NCI-H460 (cell line): ENCODE measurements around the gene TEC. TPM values are rescaled to one million over a fixed set of nuclear protein-coding genes. Genes with fewer than 3 reads are reported as not detected.
A peak's percentile ranks its signal among the peaks of the same experiment; 100 is the strongest.

Source experiments
- DNase-seq: peaks from one replicate; pipeline ENCODE4 v3.0.0-alpha.2; 2016; ENCODE audit warnings: low read depth; ENCODE audit errors: extremely low read depth
- total RNA-seq: library from RNA; depleted of rRNA; stranded (reverse); fragments of >200 nt; shearing (Covaris generic); gene quantifications from 2 replicates; pipeline ENCODE4 v1.2.3, GENCODE V29; 2014

Gene TEC
- total RNA-seq, 1 experiment from 2014 or later: 2.9 TPM

DNA sequence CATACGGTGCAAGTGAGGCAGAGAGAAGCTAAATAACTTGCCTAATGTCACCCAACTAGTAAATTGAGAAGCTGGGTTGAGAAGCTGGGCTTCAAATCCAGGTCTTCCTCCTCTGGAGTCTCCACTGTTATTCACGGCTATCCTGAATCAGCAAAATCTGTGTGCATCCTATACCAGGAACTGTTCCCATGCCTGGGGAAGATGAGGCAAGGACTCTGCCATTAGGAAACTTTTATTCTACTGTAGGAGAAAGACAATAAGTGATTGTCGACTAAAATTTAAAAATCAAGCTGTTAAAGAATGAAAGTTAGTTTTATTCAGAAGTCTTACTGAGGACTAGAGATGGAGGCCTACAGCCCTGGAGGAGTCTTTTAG, 872 bp upstream of the TEC start:
- no peak for DNase-seq

GRCh38 chr4:48269861-48270522, 354 bp upstream of the TEC start:
- DNase-seq: peak; percentile 87

DNA sequence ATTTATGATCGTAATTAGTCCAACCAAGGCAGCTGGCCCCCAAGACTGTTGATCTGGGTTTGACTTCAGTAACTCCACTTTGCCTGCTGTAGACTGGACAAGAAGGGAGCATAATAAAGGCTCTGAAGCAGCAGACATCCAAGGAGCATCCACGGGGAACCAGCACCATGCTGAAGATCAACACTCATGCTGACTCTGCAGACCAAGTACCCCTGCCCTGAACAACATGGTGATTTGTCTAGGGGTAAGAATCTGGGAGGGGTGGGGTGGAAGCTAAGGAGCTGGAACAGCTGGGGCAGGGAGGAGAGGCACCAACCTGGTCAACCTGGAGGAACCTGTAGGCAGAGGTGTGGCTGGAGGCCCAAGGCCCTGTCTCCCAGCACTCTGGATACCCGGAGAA, 2.1 kb downstream of the TEC start:
- no peak for DNase-seq

- no peak for DNase-seq
Measured at GRCh38 chr4:48266781-48267180, 2.9 kb downstream of the TEC start.

DNA sequence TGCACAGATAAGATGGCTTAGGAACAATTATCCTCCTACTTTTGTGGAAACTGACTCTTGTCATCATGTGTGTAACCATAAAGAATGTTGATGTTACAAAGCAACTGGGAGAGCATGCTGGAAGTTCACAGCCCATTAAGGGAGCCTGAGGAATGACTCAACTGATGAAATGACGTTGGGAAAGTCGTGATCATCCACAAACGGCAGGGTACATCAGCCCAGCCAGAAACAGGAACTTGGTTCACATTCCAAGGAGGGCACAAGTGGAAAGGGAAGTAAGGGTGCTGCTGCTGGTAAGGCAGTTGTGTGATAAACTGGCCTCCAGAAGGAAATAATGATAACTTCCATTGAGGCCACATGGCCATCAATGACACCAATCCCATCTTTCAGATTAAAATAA, 6.7 kb downstream of the TEC start:
- no peak for DNase-seq

- no peak for DNase-seq
Measured at GRCh38 chr4:48262484-48262883, 7.2 kb downstream of the TEC start.

DNA sequence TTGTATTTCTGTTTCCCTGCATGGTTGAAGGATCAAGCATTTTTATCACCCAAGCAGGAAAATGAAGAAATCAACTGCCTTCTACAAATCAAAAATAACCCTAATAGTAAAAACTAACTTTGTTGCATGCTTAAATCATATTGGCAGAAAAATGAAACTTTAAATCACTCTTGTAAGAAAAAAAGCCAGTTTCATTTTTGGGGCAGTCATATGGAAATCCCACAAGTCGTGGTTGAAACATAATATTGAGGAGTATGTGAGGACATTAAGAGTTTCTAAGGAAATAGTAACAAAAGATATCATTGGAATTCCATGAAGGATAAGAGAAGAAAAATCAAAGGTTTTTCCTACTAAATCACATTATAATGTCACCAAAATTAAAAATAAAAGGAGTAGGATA, 8.4 kb downstream of the TEC start:
- no peak for DNase-seq

GRCh38 chr4:48259748-48260147, 9.9 kb downstream of the TEC start:
- no peak for DNase-seq

- no peak for DNase-seq
Measured at GRCh38 chr4:48258845-48259397, 10.7 kb downstream of the TEC start.

DNA sequence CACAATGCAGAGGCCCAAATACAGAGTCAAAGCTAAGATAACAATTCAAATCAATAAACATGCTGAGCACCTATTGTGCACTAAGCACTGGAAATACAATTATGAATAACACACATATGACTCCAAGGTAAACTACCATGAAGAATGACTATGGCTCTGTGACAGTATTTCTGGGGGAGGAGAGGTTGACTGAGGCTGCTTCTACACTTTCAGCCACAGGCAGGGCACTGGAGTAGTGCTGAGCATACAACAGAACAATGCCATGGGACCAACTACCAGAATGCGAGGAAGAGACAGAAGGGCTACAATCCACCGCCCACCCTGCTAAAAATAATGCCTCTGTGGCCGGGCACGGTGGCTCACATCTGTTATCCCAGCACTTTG, 13.7 kb downstream of the TEC start:
- no peak for DNase-seq

DNA sequence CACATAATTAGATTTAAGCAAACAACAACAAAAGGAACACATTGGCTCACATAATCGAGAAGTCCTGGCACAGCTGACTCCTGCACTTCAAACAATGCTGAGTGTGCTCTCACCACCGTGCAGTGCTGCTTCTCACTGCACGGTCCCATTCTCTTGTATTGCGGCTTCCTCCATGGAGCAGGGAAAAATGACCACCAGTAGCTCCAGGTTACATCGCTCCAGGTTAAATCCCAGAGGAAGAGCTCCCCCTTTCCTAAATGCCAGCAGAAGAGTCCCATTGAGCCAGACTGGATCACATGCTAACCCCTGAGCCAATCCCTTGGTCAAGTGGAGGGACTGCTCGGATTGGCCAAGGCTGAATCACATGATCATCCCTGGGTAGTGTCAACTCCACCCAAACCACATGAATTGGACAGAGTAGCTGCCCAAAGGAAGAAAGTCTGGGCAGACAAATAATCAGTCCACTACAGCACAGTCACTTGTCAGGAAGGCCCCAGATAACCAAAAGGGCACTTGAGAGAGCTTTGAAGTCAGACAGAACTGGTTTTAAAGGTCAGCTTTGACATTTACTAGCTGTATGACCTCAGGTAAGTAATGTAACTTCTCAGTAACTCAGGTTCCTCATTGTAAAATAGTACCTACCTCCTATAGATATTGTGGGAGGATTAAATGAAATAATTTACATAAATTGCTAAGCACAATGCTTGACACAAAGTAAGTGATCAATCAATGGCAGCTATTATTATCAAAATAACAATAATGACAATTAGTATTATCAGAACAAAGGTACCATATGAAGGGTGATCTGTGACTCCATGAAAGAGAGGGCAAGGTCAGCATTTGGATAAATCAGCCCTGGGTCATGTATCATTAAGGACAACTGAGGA, 14.3 kb downstream of the TEC start:
- DNase-seq: no peak

DNA sequence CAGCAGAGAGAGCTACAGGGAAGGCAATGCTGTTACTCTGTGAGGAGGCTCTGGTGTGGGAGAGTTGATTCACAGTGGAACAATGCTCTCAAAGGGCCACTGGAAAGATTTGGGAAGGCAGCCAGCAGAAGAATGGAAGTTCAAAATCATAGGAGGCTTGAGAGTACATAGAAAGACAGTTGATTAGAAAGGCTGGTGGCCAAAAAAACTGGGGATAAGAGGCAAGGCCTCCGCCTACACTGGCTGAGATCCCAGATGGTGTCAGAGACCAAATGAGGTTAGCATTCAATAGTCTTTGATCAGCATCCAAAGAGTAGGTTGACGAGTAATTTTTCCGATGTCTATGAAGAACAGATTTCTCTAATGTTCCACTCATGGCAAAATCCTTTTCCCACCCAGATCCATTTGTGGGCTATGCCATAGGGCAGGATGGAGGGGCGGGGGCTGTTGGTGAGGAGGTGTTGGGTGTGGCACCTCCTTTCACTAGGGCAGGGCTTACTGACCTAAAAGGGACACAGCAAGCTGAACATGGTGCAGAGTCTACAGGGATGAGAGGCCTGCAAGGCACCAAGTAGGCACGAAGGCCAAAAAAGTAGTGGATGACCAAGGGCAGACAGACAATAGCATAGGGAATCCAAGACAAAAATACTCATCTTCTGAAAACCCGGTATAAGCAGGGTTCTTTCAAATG, 15.1 kb downstream of the TEC start:
- no peak for DNase-seq

- no peak for DNase-seq
Measured at GRCh38 chr4:48252313-48252712, 17.3 kb downstream of the TEC start.

DNA sequence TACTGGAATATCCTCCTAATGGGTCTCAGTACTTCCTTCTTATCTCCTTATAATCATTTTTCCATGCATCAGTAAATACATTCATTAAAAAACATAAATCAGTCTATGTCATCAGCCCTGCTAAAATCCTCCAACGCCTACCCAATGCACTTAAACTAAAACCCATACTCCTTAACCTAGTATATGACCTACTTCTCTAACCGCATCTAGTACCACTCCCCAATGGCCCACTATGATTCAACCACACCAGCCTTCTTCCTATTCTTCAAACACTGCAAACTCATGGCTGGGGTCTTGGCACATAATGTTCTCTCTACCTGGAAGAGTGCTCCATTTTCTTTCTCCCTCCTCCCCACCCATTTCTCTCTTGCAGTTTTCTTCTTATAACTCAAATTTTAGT, 18.7 kb downstream of the TEC start:
- DNase-seq: no peak

- DNase-seq: no peak
Measured at GRCh38 chr4:48250343-48250742, 19.3 kb downstream of the TEC start.

- no peak for DNase-seq
Measured at GRCh38 chr4:48249378-48249777, 20.3 kb downstream of the TEC start.

DNA sequence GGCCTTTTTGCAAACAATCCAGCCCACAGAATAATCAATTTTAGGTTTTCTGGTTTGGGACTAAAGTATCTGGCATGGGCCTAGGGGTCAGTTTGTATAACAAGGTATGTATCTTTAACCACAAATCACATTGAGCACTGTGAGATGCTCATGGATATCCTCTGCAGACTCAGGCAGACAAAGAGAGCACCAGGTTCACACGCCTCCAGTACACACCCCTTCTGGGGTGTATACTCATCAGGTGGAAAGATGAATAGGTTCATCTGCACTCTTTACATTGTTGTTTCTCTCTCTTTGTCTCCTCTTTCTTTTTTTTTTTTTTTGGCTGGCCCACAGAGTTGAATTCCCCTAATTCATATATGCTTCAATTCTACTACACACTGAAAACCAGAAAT, 21.1 kb downstream of the TEC start:
- no peak for DNase-seq

DNA sequence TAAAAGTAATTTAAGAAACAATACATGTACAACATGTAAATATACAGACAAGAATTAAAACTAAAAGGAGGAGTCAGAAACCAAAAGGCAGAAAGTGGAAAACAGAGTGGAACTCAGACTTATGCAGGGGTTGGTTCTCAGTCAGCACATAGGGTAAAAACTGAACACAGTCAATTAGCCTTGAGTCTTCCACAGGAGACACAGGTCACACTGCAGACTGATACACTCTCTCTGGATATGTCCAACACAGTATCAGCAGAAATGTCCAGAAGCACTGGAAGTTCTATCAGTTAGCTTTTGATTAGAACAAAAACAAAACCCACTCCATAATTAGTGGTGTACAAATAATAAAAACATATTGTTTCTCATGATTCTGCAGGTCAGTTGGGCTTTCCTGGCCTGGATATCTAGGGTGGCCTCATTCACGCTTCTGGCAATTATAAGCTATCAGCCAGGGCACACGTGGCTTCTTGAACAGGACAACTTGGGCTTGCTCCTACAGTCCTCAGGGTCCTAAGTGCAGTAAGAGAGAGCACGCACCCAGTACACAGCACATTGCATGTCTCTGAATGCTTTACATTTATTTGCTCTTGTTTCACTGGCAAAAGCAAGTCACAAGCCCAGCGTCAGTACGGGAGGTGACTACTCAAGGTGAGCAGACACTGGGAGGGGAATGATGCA, 21.6 kb downstream of the TEC start:
- no peak for DNase-seq

DNA sequence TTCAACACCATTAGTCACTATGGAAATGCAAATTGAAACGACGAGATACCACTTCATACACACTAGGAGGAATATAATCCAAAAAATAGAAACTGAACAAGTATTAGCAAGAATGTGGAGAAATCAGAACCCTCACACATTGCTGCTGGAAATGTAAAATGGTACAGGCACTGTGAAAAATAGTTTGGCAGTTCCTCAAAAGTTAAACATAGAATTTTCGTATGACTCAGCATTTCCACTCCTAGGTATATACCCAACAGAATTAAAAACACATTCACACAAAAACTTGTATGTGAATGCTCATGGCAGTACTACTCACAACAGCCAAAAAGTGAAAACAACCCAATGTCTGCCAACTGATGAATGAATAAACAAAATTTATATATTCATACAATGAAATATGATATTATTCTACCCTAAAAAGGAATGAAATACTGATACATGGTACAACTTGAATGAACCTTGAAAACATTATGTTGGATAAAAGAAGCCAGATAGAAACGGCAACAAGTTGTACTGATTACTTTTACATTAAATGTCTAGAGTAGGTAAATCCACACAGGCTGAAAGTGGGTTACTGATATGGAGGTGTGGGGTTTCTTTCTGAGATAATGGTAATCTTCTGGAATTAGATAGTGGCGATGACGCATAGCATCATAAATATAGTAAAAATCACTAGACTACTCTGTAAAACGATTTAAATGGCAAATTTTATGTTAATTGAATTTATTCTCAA, 22.3 kb downstream of the TEC start:
- DNase-seq: no peak

DNA sequence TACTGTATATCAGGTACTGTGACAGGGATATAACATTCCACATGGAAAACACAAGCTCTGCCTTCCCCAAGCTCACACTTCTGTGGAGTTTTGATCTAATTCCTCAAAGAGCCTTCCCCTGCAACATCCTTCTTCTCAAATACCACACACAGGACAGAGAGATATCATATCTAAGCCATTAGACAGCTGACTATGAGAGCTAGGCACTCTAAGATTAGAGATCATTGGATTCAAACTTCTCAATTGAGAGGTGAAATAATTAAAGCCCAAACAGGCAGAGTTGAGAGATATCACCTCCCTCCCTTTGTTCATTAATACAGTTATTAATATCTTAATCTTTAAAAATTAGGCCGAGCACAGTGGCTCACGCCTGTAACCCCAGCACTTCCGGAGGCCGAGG, 25.0 kb downstream of the TEC start:
- no peak for DNase-seq
